GM13976 (cell line): ENCODE data around the gene ZIC2.
"Not testable (repeated sequence)": the region's sequence is repeated elsewhere in the genome, so short reads cannot be mapped to it uniquely, and the experiment has no call there.

Experiments used
- DNase-seq: peaks from one replicate; pipeline ENCODE4 v3.0.0; 2012; ENCODE audit warnings: low spot score
- CTCF ChIP-seq: IDR thresholded peaks from 2 replicates; pipeline ENCODE4 v1.5.1; 2012; ENCODE audit warnings: borderline replicate concordance, mild to moderate bottlenecking; ENCODE audit not compliant: insufficient read depth; ENCODE audit errors: extremely low read depth, missing control alignments, control extremely low read depth
- in situ Hi-C: fragments of 300-500 bp; cut with MboI; formaldehyde crosslinking; loops from one replicate; pipeline ENCODE4 v1.12.0; 2022; ENCODE audit warnings: low sequenced_read_pairs, mixed read lengths, inconsistent platforms; ENCODE audit not compliant: unreplicated experiment

Gene ZIC2

GRCh38 chr13:99944606-99945005 is 37.0 kb upstream of the ZIC2 start:
- TF ChIP-seq CTCF: no peak

GRCh38 chr13:99945515-99945914 is 36.1 kb upstream of the ZIC2 start:
- DNase-seq, in situ Hi-C loops: not testable (repeated sequence)

More at GRCh38 chr13:99944606-99945005, 37.0 kb upstream of the ZIC2 start:
- no peak for DNase-seq
- in situ Hi-C loops: no loop called here

GRCh38 chr13:99947666-99948065 is 33.9 kb upstream of the ZIC2 start:
- in situ Hi-C loops: no loop called here
- no peak for TF ChIP-seq CTCF

GRCh38 chr13:99948411-99948810 is 33.2 kb upstream of the ZIC2 start:
- no peak for DNase-seq
- in situ Hi-C loops: no loop called here
- no peak for TF ChIP-seq CTCF

More at GRCh38 chr13:99947666-99948065, 33.9 kb upstream of the ZIC2 start:
- DNase-seq: no peak

GRCh38 chr13:99948907-99949678 is 32.5 kb upstream of the ZIC2 start:
- TF ChIP-seq CTCF: no peak
- in situ Hi-C loops: no loop called here
- DNase-seq: no peak

GRCh38 chr13:99949679-99950413 is 31.7 kb upstream of the ZIC2 start:
- in situ Hi-C loops: no loop called here
- no peak for DNase-seq
- no peak for TF ChIP-seq CTCF

GRCh38 chr13:99951666-99952065 is 29.9 kb upstream of the ZIC2 start:
- in situ Hi-C loops: not testable (repeated sequence)

More at GRCh38 chr13:99951666-99952065, 29.9 kb upstream of the ZIC2 start:
- not testable (repeated sequence) for DNase-seq
